Measurements from ENCODE around the gene TRMT1. TPM values are rescaled to one million over a fixed set of nuclear protein-coding genes. Genes with fewer than 3 reads are reported as not detected.

Gene TRMT1
- total and polyA plus RNA-seq, 2 of the 8 experiments (the other 6 are each of a cell fraction or from before 2014, with no cell fraction given), result 77.4 to 99.3 TPM

DNA sequence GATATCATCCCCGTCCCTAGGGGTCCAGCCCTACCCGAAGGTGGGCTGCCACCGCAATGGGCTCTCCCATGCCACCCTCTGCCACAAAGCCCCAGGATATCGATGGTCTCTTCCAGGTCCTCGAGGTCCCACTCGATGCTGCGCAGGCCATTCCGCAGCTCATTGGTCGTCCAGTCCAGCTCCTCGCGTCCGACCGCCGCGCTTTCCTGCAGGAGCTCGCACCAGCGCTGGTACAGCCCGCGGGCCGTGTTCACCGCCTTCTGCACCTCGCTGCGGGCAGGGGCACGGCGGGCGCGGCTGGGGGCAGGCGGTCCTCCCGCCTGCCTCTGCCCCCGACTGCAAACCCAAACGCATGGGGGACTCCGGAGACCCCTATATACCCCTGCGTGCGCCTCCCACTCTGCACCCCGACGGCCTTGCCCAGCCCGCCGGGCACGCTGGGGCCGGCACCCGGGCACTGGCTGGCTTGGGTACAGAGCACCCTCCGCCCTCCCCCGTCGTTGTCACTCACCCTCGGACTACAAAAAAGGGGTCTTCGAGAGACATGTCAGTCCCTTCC lies 33.2 kb upstream of the TRMT1 start:
- peak overlapping the region; percentile 95; the same call in 1 of the 2 replicates for H2BK15ac ChIP-seq (ENCODE audit: low read length)
- H4K20me1 ChIP-seq (replicated peaks in 1 of 2; ENCODE audit: control insufficient read depth in 1 of 2, insufficient read depth in 2 of 2, low read length in 2 of 2), result peaks cover 7 to 16% of the 10 kb centered on the region in 2 experiments
- 2% methylated on average over 36 of the region's 46 CpGs; no CpG with 5 or more reads in 1 of the 2 experiments for WGBS, 2 experiments (ENCODE audit: extremely low coverage in 1 of 2, insufficient coverage in 1 of 2, insufficient read length in 1 of 2, insufficient replicate concordance in 2 of 2, low coverage in 1 of 2, low lambda C conversion rate in 2 of 2, missing lambda C conversion rate in 1 of 2)
- peaks cover 8% of the 10 kb centered on the region for H3K79me1 ChIP-seq (ENCODE audit: low read depth, low read length)
- H3K4me1 ChIP-seq (replicated peaks in 1 of 4; ENCODE audit: control insufficient read depth in 3 of 4, insufficient read depth in 4 of 4, low read length in 3 of 4), result peaks cover 0 to 6% (median under 1%) of the 10 kb centered on the region in 4 experiments; a peak in 2 of 7 replicates
- no peak overlapping the region for H3K14ac ChIP-seq (ENCODE audit: insufficient read length)
- peak overlapping the region; percentile 87 to 97 (median 94) for H3K4me3 ChIP-seq (ENCODE audit: extremely low read depth in 1 of 4, insufficient read depth in 2 of 4, low read depth in 3 of 4, low read length in 4 of 4)
- H2BK12ac ChIP-seq (ENCODE audit: low read depth, low read length), result 0 out of 2 replicates have a peak overlapping the region, but pooled peaks have one; percentile 50
- FAIRE-seq (no peak), DNase-seq (ENCODE audit: low read depth in 1 of 2, low spot score in 2 of 2) (peak in 1 of 2 experiments; percentile 72)
- no peak overlapping the region for H3K23ac ChIP-seq (ENCODE audit: insufficient read length)
- peak overlapping the region; percentile 82 to 91 for H3K4me2 ChIP-seq (ENCODE audit: insufficient read depth in 1 of 2, low read depth in 2 of 2, low read length in 2 of 2)
- H2AK5ac ChIP-seq (ENCODE audit: low read depth, low read length), result no peak overlapping the region
- peak overlapping the region; percentile 65 for H4K91ac ChIP-seq (replicated peaks; ENCODE audit: insufficient read length, low read length)
- peak overlapping the region; percentile 59 for H3K56ac ChIP-seq (replicated peaks; ENCODE audit: insufficient read length, low read depth, low read length)
- H3K9me3 ChIP-seq (ENCODE audit: insufficient read depth in 2 of 2, low read depth in 1 of 2, low read length in 1 of 2), result no peaks in the 10 kb centered on the region
- H3K27me3 ChIP-seq (replicated peaks in 1 of 4; ENCODE audit: control insufficient read depth in 3 of 4, extremely low read depth in 1 of 4, insufficient read depth in 3 of 4, low read length in 3 of 4), result no peaks in the 10 kb centered on the region; a peak in 1 of 7 replicates
- peak overlapping the region; percentile 35 to 62 (median 50); a peak in 6 of 7 replicates for H3K9ac ChIP-seq (replicated peaks in 1 of 4; ENCODE audit: extremely low read depth in 1 of 4, low read depth in 3 of 4, low read length in 3 of 4)
- H4K8ac ChIP-seq (ENCODE audit: extremely low read depth, insufficient read depth, low read length), result peak overlapping the region; percentile 88
- no peak overlapping the region; the same call in 1 of the 2 replicates for H3K27ac ChIP-seq (ENCODE audit: low read depth, low read length)
- H3K79me2 ChIP-seq (ENCODE audit: control insufficient read depth in 1 of 2, insufficient read depth in 2 of 2, low read length in 2 of 2), result peaks cover 17 to 42% of the 10 kb centered on the region in 2 experiments
- H2AFZ ChIP-seq (ENCODE audit: low read length), result peak overlapping the region; percentile 18; the same call in 1 of the 2 replicates
- POLR2A ChIA-PET (ENCODE audit: partially characterized antibody), result interaction anchor here (0.9 to 9.6 kb wide), 14 partner anchors 8 to 211 kb away, joined by 3 to 530 read pairs (median 9); partner anchors contain the start of genes CALR, NACC1, RAD23A and TRMT1
- H3K36me3 ChIP-seq (ENCODE audit: control insufficient read depth in 2 of 4, insufficient read depth in 4 of 4, low read length in 3 of 4), result peaks cover 0 to 10% (median 4%) of the 10 kb centered on the region in 4 experiments; a peak in 3 of 8 replicates
- peaks cover 19% of the 10 kb centered on the region for H3K23me2 ChIP-seq (ENCODE audit: low read depth, low read length)
- H2BK120ac ChIP-seq (replicated peaks; ENCODE audit: low read depth, low read length), result no peak overlapping the region
- CTCF ChIA-PET (ENCODE audit: partially characterized antibody), result interaction anchor here (0.7 to 2.5 kb wide), 6 partner anchors 10 to 113 kb away, joined by 3 to 5 read pairs (median 4); no protein-coding TSS in a partner anchor
- no peak overlapping the region for H2BK20ac ChIP-seq (ENCODE audit: low read length)
- peak overlapping the region; percentile 46 for H4K5ac ChIP-seq (ENCODE audit: insufficient read length, low read depth, low read length)
- H3K18ac ChIP-seq (ENCODE audit: extremely low read depth, low read length), result peak overlapping the region; percentile 48; the same call in 1 of the 2 replicates
- H3K4ac ChIP-seq (replicated peaks; ENCODE audit: insufficient read length, low read depth, low read length), result peak overlapping the region; percentile 19
- H2BK5ac ChIP-seq (ENCODE audit: low read depth, low read length), result 0 out of 2 replicates have a peak overlapping the region, but pooled peaks have one; percentile 32
- TF ChIP-seq POLR2A (IDR thresholded peaks at IDR 0.05; ENCODE audit: control extremely low read depth in 1 of 2, low read depth in 2 of 2, low read length in 2 of 2) (peak; percentile 43 to 47; a peak in 2 of 3 replicates), POLR2AphosphoS5 (IDR thresholded peaks at IDR 0.05; ENCODE audit: low read depth, low read length) (peak; percentile 64), SIRT6 (IDR thresholded peaks at IDR 0.05; ENCODE audit: low read length) (no peak), SIN3A (conservative IDR thresholded peaks at IDR 0.05 in 1 of 2, IDR thresholded peaks at IDR 0.05 in 1 of 2; ENCODE audit: low read depth in 1 of 2, low read length in 2 of 2) (0 out of 4 replicates have a peak, but pooled peaks of 1 of the 2 experiments have one; percentile 23), SAP30 (IDR thresholded peaks at IDR 0.05; ENCODE audit: insufficient read depth, insufficient replicate concordance, low read length) (no peak), RBBP5 (IDR thresholded peaks at IDR 0.05; ENCODE audit: borderline replicate concordance, low read depth, low read length) (0 out of 2 replicates have a peak, but pooled peaks have one; percentile 33), SUZ12 (IDR thresholded peaks at IDR 0.05; ENCODE audit: low read length) (0 out of 2 replicates have a peak, but pooled peaks have one; percentile 24), SRF (IDR thresholded peaks at IDR 0.05; ENCODE audit: low read depth, low read length) (no peak), KDM4A (IDR thresholded peaks at IDR 0.05; ENCODE audit: low read depth, low read length, severe bottlenecking) (peak; percentile 90)
- TF ChIP-seq, protein P1, sequence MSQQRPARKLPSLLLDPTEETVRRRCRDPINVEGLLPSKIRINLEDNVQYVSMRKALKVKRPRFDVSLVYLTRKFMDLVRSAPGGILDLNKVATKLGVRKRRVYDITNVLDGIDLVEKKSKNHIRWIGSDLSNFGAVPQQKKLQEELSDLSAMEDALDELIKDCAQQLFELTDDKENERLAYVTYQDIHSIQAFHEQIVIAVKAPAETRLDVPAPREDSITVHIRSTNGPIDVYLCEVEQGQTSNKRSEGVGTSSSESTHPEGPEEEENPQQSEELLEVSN (IDR thresholded peaks at IDR 0.05), result peak; percentile 33

All from H1 (cell line).